Activated CD8-positive, alpha-beta memory T cell treated with anti-CD3 and anti-CD28 coated beads, Interleukin-2, amount 10 ng/mL, durations not matched to agents 7 days and 5 days (primary cell): ENCODE results near the gene RXFP4. TPM values are rescaled to one million over a fixed set of nuclear protein-coding genes. Genes with fewer than 3 reads are reported as not detected.

ENCODE experiments used
- ATAC-seq: fragments of 150-1000 bp; cut with Tn5 transposase; one replicate; pipeline ENCODE4 v1.10.0; 2021; ENCODE audit warnings: moderate library complexity
- CTCF ChIA-PET: fragments of 350-600 bp; sonication (Branson Sonifier 250); formaldehyde crosslinking; loops from one replicate; lab custom pipeline; 2021; ENCODE audit warnings: antibody characterized with exemption; lab: Charles Lee
- DNase-seq: peaks from one replicate; pipeline ENCODE4 v3.0.0-alpha.2; 2020
- H3K27ac Mint-ChIP-seq: one replicate; pipeline ENCODE4 v1.8.0; 2021; ENCODE audit warnings: mild to moderate bottlenecking, mixed read lengths
- H3K27me3 Mint-ChIP-seq: one replicate; pipeline ENCODE4 v1.8.0; 2021; ENCODE audit warnings: mixed read lengths
- H3K36me3 Mint-ChIP-seq: one replicate; pipeline ENCODE4 v1.8.0; 2021; ENCODE audit warnings: mild to moderate bottlenecking, mixed read lengths
- H3K4me1 Mint-ChIP-seq: one replicate; pipeline ENCODE4 v1.8.0; 2021; ENCODE audit warnings: mixed read lengths
- H3K4me3 Mint-ChIP-seq: one replicate; pipeline ENCODE4 v1.8.0; 2021; ENCODE audit warnings: mild to moderate bottlenecking, moderate library complexity, mixed read lengths
- H3K9me3 Mint-ChIP-seq: one replicate; pipeline ENCODE4 v1.8.0; 2022; ENCODE audit warnings: low read depth, mixed read lengths
- total RNA-seq, 2 experiments: library from RNA; stranded (reverse); gene quantifications; one replicate each; pipeline ENCODE4 v1.2.3, GENCODE V29; 2021

The RXFP4 gene
- total RNA-seq, 2 experiments from 2014 or later, result not detected

- H3K9me3 Mint-ChIP-seq, result no peaks in the 10 kb centered on the region
- no peaks in the 10 kb centered on the region for H3K27me3 Mint-ChIP-seq
- no peak for ATAC-seq
- no peak for DNase-seq
- peaks cover 48% of the 10 kb centered on the region for H3K4me1 Mint-ChIP-seq
- H3K27ac Mint-ChIP-seq, result no peak overlapping the region
- H3K4me3 Mint-ChIP-seq, result no peak overlapping the region
- CTCF ChIA-PET, result interaction anchor here (0.8 to 4.5 kb wide), 11 partner anchors 12 to 133 kb away, joined by 3 to 56 read pairs (median 14); partner anchors contain the start of gene ARHGEF2
- H3K36me3 Mint-ChIP-seq, result peaks cover 33% of the 10 kb centered on the region
Measured at GRCh38 chr1:155933591-155934096, 7.8 kb upstream of the RXFP4 start.

GRCh38 chr1:155934097-155934935, 7.1 kb upstream of the RXFP4 start, which contains the start of gene KHDC4:
TSS of gene KHDC4 (minus strand) at chr1:155934413. CDS start at chr1:155934373, 40 bp downstream.
- H3K27ac Mint-ChIP-seq, result no peak within 1 kb of the TSS
- CTCF ChIA-PET, result interaction anchor here (0.9 to 4.5 kb wide), 10 partner anchors 11 to 132 kb away, joined by 3 to 56 read pairs (median 15); partner anchors contain the start of gene ARHGEF2
- no peaks in the 10 kb centered on the region for H3K27me3 Mint-ChIP-seq
- DNase-seq, result peak; percentile 98
- no peak within 1 kb of the TSS for H3K4me3 Mint-ChIP-seq
- H3K4me1 Mint-ChIP-seq, result peaks cover 45% of the 10 kb centered on the region
- peaks cover 28% of the 10 kb centered on the region for H3K36me3 Mint-ChIP-seq
- ATAC-seq, result peak; percentile 96
- H3K9me3 Mint-ChIP-seq, result no peaks in the 10 kb centered on the region

- CTCF ChIA-PET, result interaction anchor here (1.8 to 4.5 kb wide), 8 partner anchors 10 to 131 kb away, joined by 7 to 56 read pairs (median 16); partner anchors contain the start of gene ARHGEF2
- Mint-ChIP-seq H3K27ac (no peak overlapping the region), H3K9me3 (no peaks in the 10 kb centered on the region), H3K36me3 (peaks cover 25% of the 10 kb centered on the region), H3K4me1 (peaks cover 44% of the 10 kb centered on the region), H3K27me3 (no peaks in the 10 kb centered on the region), H3K4me3 (no peak overlapping the region)
- DNase-seq (no peak), ATAC-seq (no peak)
Measured at GRCh38 chr1:155934936-155935590, 6.4 kb upstream of the RXFP4 start.

- DNase-seq, result peak; percentile 63
- no peaks in the 10 kb centered on the region for H3K27me3 Mint-ChIP-seq
- ATAC-seq, result no peak
- CTCF ChIA-PET, result interaction anchor here (0.6 to 5.7 kb wide), 30 partner anchors 8 to 365 kb away, joined by 3 to 119 read pairs (median 4); partner anchors contain the start of genes ARHGEF2, SSR2 and SYT11
- no peak overlapping the region for H3K4me3 Mint-ChIP-seq
- peaks cover 41% of the 10 kb centered on the region for H3K4me1 Mint-ChIP-seq
- no peaks in the 10 kb centered on the region for H3K9me3 Mint-ChIP-seq
- H3K27ac Mint-ChIP-seq, result no peak overlapping the region
- H3K36me3 Mint-ChIP-seq, result no peaks in the 10 kb centered on the region
Measured at GRCh38 chr1:155938220-155938627, 3.2 kb upstream of the RXFP4 start.

GRCh38 chr1:155940482-155940992, 901 bp upstream of the RXFP4 start:
- H3K4me1 Mint-ChIP-seq, result peaks cover 51% of the 10 kb centered on the region
- no peaks in the 10 kb centered on the region for H3K9me3 Mint-ChIP-seq
- CTCF ChIA-PET, result interaction anchor here (0.9 to 5.7 kb wide), 9 partner anchors 9 to 126 kb away, joined by 3 to 119 read pairs (median 7); partner anchors contain the start of gene ARHGEF2
- H3K4me3 Mint-ChIP-seq, result no peak overlapping the region
- DNase-seq, result no peak
- peak; percentile 20 for ATAC-seq
- no peaks in the 10 kb centered on the region for H3K27me3 Mint-ChIP-seq
- H3K27ac Mint-ChIP-seq, result peak overlapping the region; percentile 81
- H3K36me3 Mint-ChIP-seq, result no peaks in the 10 kb centered on the region

- ATAC-seq (no peak), DNase-seq (no peak)
- peaks cover 10% of the 10 kb centered on the region for H3K36me3 Mint-ChIP-seq
- peaks cover 60% of the 10 kb centered on the region for H3K4me1 Mint-ChIP-seq
- CTCF ChIA-PET, result interaction anchor here (4.8 to 5.7 kb wide), 2 partner anchors 47 to 49 kb away, joined by 35 to 119 read pairs; no protein-coding TSS in a partner anchor
- H3K27ac Mint-ChIP-seq, result peak overlapping the region; percentile 20
- no peaks in the 10 kb centered on the region for H3K27me3 Mint-ChIP-seq
- no peaks in the 10 kb centered on the region for H3K9me3 Mint-ChIP-seq
- H3K4me3 Mint-ChIP-seq, result no peak overlapping the region
Measured at GRCh38 chr1:155941845-155942531, 550 bp downstream of the RXFP4 start.

GRCh38 chr1:155942578-155943141, 1.2 kb downstream of the RXFP4 start:
- no peaks in the 10 kb centered on the region for H3K27me3 Mint-ChIP-seq
- peaks cover 16% of the 10 kb centered on the region for H3K36me3 Mint-ChIP-seq
- H3K9me3 Mint-ChIP-seq, result no peaks in the 10 kb centered on the region
- H3K4me1 Mint-ChIP-seq, result peaks cover 65% of the 10 kb centered on the region
- ATAC-seq, result no peak
- no peak for DNase-seq
- CTCF ChIA-PET, result interaction anchor here (4.4 to 4.8 kb wide), 2 partner anchors 35 to 46 kb away, joined by 35 read pairs; partner anchors contain the start of gene ARHGEF2
- no peak overlapping the region for H3K4me3 Mint-ChIP-seq
- H3K27ac Mint-ChIP-seq, result no peak overlapping the region

- Mint-ChIP-seq H3K36me3 (peaks cover 23% of the 10 kb centered on the region), H3K27me3 (no peaks in the 10 kb centered on the region), H3K27ac (peak overlapping the region; percentile 82), H3K4me3 (no peak overlapping the region), H3K9me3 (no peaks in the 10 kb centered on the region), H3K4me1 (peaks cover 67% of the 10 kb centered on the region)
- ATAC-seq, result no peak
- DNase-seq, result no peak
- CTCF ChIA-PET, result interaction anchor here (1.4 to 4.8 kb wide), 6 partner anchors 10 to 122 kb away, joined by 3 to 35 read pairs (median 10); partner anchors contain the start of genes ARHGEF2 and KHDC4
Measured at GRCh38 chr1:155944444-155944799, 3.0 kb downstream of the RXFP4 start.

- H3K27ac Mint-ChIP-seq, result peak overlapping the region; percentile 82
- H3K27me3 Mint-ChIP-seq, result no peaks in the 10 kb centered on the region
- ATAC-seq (peak; percentile 17), DNase-seq (no peak)
- CTCF ChIA-PET, result interaction anchor here (0.8 to 4.8 kb wide), 12 partner anchors 9 to 118 kb away, joined by 3 to 35 read pairs (median 4); partner anchors contain the start of genes ARHGEF2, KHDC4 and SYT11
- peak overlapping the region; percentile 31 for H3K4me3 Mint-ChIP-seq
- peaks cover 46% of the 10 kb centered on the region for H3K4me1 Mint-ChIP-seq
- H3K9me3 Mint-ChIP-seq, result no peaks in the 10 kb centered on the region
- H3K36me3 Mint-ChIP-seq, result peaks cover 37% of the 10 kb centered on the region
Measured at GRCh38 chr1:155946633-155947219, 5.3 kb downstream of the RXFP4 start.

- no peak for DNase-seq
- Mint-ChIP-seq H3K27ac (peak overlapping the region; percentile 82), H3K4me3 (peak overlapping the region; percentile 31), H3K27me3 (no peaks in the 10 kb centered on the region), H3K36me3 (peaks cover 41% of the 10 kb centered on the region), H3K9me3 (no peaks in the 10 kb centered on the region), H3K4me1 (peaks cover 41% of the 10 kb centered on the region)
- CTCF ChIA-PET, result interaction anchor here (1.1 to 3.3 kb wide), 6 partner anchors 9 to 119 kb away, joined by 3 to 16 read pairs (median 5); partner anchors contain the start of genes ARHGEF2 and KHDC4
- ATAC-seq, result no peak
Measured at GRCh38 chr1:155947292-155947691, 5.9 kb downstream of the RXFP4 start.

GRCh38 chr1:155947741-155948140, 6.3 kb downstream of the RXFP4 start:
- H3K9me3 Mint-ChIP-seq, result no peaks in the 10 kb centered on the region
- no peak for DNase-seq
- peak overlapping the region; percentile 68 for H3K27ac Mint-ChIP-seq
- H3K4me1 Mint-ChIP-seq, result peaks cover 40% of the 10 kb centered on the region
- no peaks in the 10 kb centered on the region for H3K27me3 Mint-ChIP-seq
- no peak overlapping the region for H3K4me3 Mint-ChIP-seq
- peaks cover 45% of the 10 kb centered on the region for H3K36me3 Mint-ChIP-seq
- no peak for ATAC-seq
- CTCF ChIA-PET, result interaction anchor here (0.8 to 3.2 kb wide), 6 partner anchors 9 to 119 kb away, joined by 3 to 13 read pairs (median 3); partner anchors contain the start of gene ARHGEF2
